HG03108 (cell line): ENCODE results near the gene MBD3L4.
"Not testable (repeated sequence)": the region's sequence is repeated elsewhere in the genome, so short reads cannot be mapped to it uniquely, and the experiment has no call there.

Source experiments
- ATAC-seq: cut with Tn5 transposase; IDR thresholded peaks from one replicate; pipeline ENCODE4 v1.9.1; 2021; ENCODE audit warnings: moderate library complexity; ENCODE audit not compliant: unreplicated experiment

MBD3L4 gene

GRCh38 chr19:7051421-7051820 lies 11.4 kb upstream of the MBD3L4 start:
- ATAC-seq, result not testable (repeated sequence)

GRCh38 chr19:7049021-7049420 lies 9.0 kb upstream of the MBD3L4 start, which contains the start of gene MBD3L2:
Gene MBD3L2, plus strand, starts transcription at chr19:7049321. Its CDS starts 53 bp downstream, at chr19:7049374.
- ATAC-seq, result not testable (repeated sequence)

- ATAC-seq, result not testable (repeated sequence)
These were observed 1.6 kb upstream of the MBD3L4 start for GRCh38 chr19:7041563-7041962.

GRCh38 chr19:7030278-7030677 lies 9.7 kb downstream of the MBD3L4 start, which contains the start of gene MBD3L5:
Gene MBD3L5, plus strand, starts transcription at chr19:7030578. Its CDS starts 34 bp downstream, at chr19:7030612.
- not testable (repeated sequence) for ATAC-seq

GRCh38 chr19:7028790-7029189 lies 11.2 kb downstream of the MBD3L4 start:
- not testable (repeated sequence) for ATAC-seq

- not testable (repeated sequence) for ATAC-seq
These were observed 18.6 kb downstream of the MBD3L4 start, which contains the start of gene MBD3L2B for GRCh38 chr19:7021331-7021730. Gene MBD3L2B, minus strand, starts transcription at chr19:7021431. Its CDS starts 34 bp downstream, at chr19:7021397.

GRCh38 chr19:7018828-7019227 lies 21.2 kb downstream of the MBD3L4 start:
- no peak for ATAC-seq

- ATAC-seq, result no peak
These were observed 26.3 kb downstream of the MBD3L4 start for GRCh38 chr19:7013678-7014077.

GRCh38 chr19:7010722-7011593 lies 29.0 kb downstream of the MBD3L4 start:
- no peak for ATAC-seq

- no peak for ATAC-seq
These were observed 32.1 kb downstream of the MBD3L4 start for GRCh38 chr19:7007859-7008258.

- no peak for ATAC-seq
These were observed 33.8 kb downstream of the MBD3L4 start for GRCh38 chr19:7006135-7006704.

GRCh38 chr19:7004313-7004931 lies 35.6 kb downstream of the MBD3L4 start:
- ATAC-seq, result no peak

GRCh38 chr19:7000816-7001215 lies 39.2 kb downstream of the MBD3L4 start:
- ATAC-seq, result no peak

GRCh38 chr19:7000333-7000732 lies 39.6 kb downstream of the MBD3L4 start:
- ATAC-seq, result no peak

- ATAC-seq, result no peak
These were observed 40.0 kb downstream of the MBD3L4 start for GRCh38 chr19:6999933-7000332.

- ATAC-seq, result no peak
These were observed 42.1 kb downstream of the MBD3L4 start for GRCh38 chr19:6997679-6998445.

GRCh38 chr19:6996810-6997209 lies 43.2 kb downstream of the MBD3L4 start:
- ATAC-seq, result no peak

GRCh38 chr19:6995054-6995453 lies 44.9 kb downstream of the MBD3L4 start:
- ATAC-seq, result no peak

- ATAC-seq, result no peak
These were observed 51.7 kb downstream of the MBD3L4 start for GRCh38 chr19:6988257-6988656.

- no peak for ATAC-seq
These were observed 52.1 kb downstream of the MBD3L4 start for GRCh38 chr19:6987850-6988249.
